OCI-LY7 (cell line): ENCODE results near the gene LPP. TPM values are rescaled to one million over a fixed set of nuclear protein-coding genes. Genes with fewer than 3 reads are reported as not detected.

ENCODE experiments used
- BruUV-seq: library from RNA; stranded (reverse); fragments of 400-500 nt; replicated peaks from 2 replicates; lab custom pipeline; 2021; lab: Mats Ljungman, UMichigan
- CTCF ChIA-PET: fragments of 300-600 bp; sonication (Branson Sonifier 250); formaldehyde crosslinking; loops from one replicate; lab custom pipeline; 2022; ENCODE audit warnings: antibody characterized with exemption; ENCODE audit not compliant: unreplicated experiment; lab: Charles Lee
- POLR2A ChIA-PET: fragments of 300-600 bp; sonication (Branson Sonifier 250); formaldehyde crosslinking; loops from one replicate; lab custom pipeline; 2022; ENCODE audit warnings: antibody characterized with exemption; lab: Charles Lee
- DNase-seq: peaks from one replicate; pipeline ENCODE4 v3.0.0-alpha.2; 2015; ENCODE audit warnings: low spot score
- H2AFZ ChIP-seq: fragments of 200-600 bp; sonication (generic), shearing (Covaris generic); 2 replicates; pipeline ENCODE4 v1.6.1; 2014; ENCODE audit warnings: mild to moderate bottlenecking, antibody characterized with exemption, low read length, moderate library complexity
- H3K27ac ChIP-seq: fragments of 200-600 bp; sonication (generic); 2 replicates; pipeline ENCODE4 v1.5.1; 2014; ENCODE audit warnings: mixed run types, low read depth, mild to moderate bottlenecking, moderate library complexity, low read length, inconsistent platforms; ENCODE audit not compliant: poor library complexity, severe bottlenecking
- H3K36me3 ChIP-seq: fragments of 200-600 bp; sonication (generic); 2 replicates; pipeline ENCODE4 v1.6.1; 2014; ENCODE audit warnings: mild to moderate bottlenecking, antibody characterized with exemption, low read length, moderate library complexity, mixed read lengths; ENCODE audit not compliant: insufficient read depth
- H3K4me1 ChIP-seq: fragments of 200-600 bp; sonication (generic); 2 replicates; pipeline ENCODE4 v1.5.1; 2014; ENCODE audit warnings: mild to moderate bottlenecking, low read length; ENCODE audit not compliant: insufficient read depth, poor library complexity, severe bottlenecking
- H3K4me2 ChIP-seq: fragments of 200-600 bp; sonication (generic); 2 replicates; pipeline ENCODE4 v1.6.1; 2014; ENCODE audit warnings: mild to moderate bottlenecking, low read length
- H3K4me3 ChIP-seq: fragments of 200-600 bp; sonication (generic); 2 replicates; pipeline ENCODE4 v1.5.1; 2014; ENCODE audit warnings: mild to moderate bottlenecking, low read depth, low read length; ENCODE audit not compliant: poor library complexity, severe bottlenecking
- H3K79me2 ChIP-seq: fragments of 200-600 bp; sonication (generic); 2 replicates; pipeline ENCODE4 v1.6.1; 2016; ENCODE audit warnings: low read depth, mild to moderate bottlenecking, low read length, moderate library complexity, mixed read lengths; ENCODE audit not compliant: insufficient read depth
- H3K9me2 ChIP-seq: fragments of 200-600 bp; sonication (generic); 2 replicates; pipeline ENCODE4 v1.6.1; 2016; ENCODE audit warnings: mild to moderate bottlenecking, low read length, mixed read lengths; ENCODE audit not compliant: insufficient read depth
- H3K9me3 ChIP-seq: fragments of 200-600 bp; sonication (generic); 2 replicates; pipeline ENCODE4 v1.6.1; 2014; ENCODE audit warnings: mild to moderate bottlenecking, mixed run types, low read length, mixed read lengths
- H4K20me1 ChIP-seq: fragments of 200-600 bp; sonication (generic); 2 replicates; pipeline ENCODE4 v1.6.1; 2014; ENCODE audit warnings: mild to moderate bottlenecking, antibody characterized with exemption, low read length, moderate library complexity, mixed read lengths; ENCODE audit not compliant: insufficient read depth
- EZH2phosphoT487 ChIP-seq: fragments of 200-600 bp; sonication (generic); IDR thresholded peaks from 2 replicates; pipeline ENCODE4 v1.6.1; 2018; ENCODE audit warnings: low read depth, borderline replicate concordance, mild to moderate bottlenecking, mixed run types, antibody characterized with exemption, low read length, moderate library complexity, mixed read lengths
- intact Hi-C: fragments of 100-400 bp; cut with micrococcal nuclease; formaldehyde crosslinking; loops from one replicate; pipeline ENCODE4 v1.10.0; 2022; ENCODE audit not compliant: unreplicated experiment
- total RNA-seq, 2 experiments: library from RNA; depleted of rRNA in 1 of 2; stranded (reverse); fragments of >200 nt in 1 of 2; shearing (Covaris generic) in 1 of 2; gene quantifications; 2 replicates each; pipeline ENCODE4 v1.2.3, GENCODE V29; 2014 to 2022
- TF ChIP-seq, protein P1 (sequence below): fragments of 200-600 bp; sonication (generic); conservative IDR thresholded peaks from 2 replicates; pipeline ENCODE4 v1.5.1; 2014; ENCODE audit warnings: mild to moderate bottlenecking, antibody characterized with exemption, low read length, moderate library complexity, mixed read lengths

LPP gene
- total RNA-seq, 2 experiments from 2014 or later, result 10.9 to 119 TPM

DNA sequence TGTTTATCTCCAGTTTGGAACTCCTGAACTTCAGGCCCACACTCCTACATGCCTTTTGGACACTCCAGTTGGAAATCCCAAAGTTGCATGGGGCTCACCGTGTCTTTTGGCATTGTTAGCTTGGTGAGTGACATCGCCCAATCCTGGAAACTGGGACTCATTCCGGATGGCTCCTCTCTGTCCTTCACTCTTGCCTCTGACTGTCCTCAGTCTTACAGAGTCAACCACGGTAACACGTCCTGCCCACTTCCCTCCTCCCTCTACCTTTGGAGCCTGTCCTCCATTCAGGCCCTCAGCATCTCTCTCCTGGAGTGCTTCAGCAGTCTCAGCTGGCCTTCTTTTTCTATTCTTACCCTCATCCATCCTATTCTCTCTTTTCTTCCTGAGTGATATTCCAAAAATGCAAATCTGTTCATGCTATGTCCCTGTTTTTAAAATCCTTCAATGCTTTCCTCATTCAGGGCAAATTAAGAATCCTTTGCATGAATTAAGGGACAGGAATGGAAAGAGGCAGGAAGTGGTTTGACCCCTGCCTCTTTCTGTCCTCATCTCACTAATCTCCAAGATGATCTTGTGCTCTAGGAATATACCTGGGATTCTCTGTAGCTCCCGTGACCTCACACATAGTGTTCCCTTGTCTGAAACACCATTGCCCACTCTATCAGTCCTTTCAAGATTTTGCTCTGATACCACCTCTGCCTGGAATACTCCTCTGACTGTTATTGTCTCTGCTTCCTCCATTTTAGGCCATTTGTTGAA, 42.5 kb downstream of the LPP start:
- CTCF ChIA-PET, result no interaction called here

DNA sequence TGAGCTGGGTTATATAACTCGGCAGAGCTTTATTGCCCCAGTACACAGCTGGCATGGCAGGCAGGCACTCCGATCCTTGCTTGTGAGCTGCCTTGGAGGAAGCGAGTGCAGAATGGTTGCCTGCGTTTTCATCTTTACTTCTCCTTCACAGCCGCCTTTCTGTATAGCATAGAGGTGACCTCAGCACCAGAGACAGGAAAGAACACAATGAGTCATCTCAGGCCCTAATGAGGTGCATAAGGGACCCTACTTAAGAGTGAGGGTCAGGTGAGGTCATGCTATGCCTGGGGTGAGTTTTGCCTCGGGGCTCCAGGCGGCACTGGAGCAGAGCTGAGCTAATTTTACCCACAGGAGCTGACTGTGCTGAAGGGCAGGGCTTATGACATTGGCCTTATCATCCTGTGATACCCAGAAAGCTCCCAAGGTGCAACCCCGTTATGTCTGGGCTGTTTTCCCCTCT, 43.5 kb downstream of the LPP start:
- TF ChIP-seq, protein P1, sequence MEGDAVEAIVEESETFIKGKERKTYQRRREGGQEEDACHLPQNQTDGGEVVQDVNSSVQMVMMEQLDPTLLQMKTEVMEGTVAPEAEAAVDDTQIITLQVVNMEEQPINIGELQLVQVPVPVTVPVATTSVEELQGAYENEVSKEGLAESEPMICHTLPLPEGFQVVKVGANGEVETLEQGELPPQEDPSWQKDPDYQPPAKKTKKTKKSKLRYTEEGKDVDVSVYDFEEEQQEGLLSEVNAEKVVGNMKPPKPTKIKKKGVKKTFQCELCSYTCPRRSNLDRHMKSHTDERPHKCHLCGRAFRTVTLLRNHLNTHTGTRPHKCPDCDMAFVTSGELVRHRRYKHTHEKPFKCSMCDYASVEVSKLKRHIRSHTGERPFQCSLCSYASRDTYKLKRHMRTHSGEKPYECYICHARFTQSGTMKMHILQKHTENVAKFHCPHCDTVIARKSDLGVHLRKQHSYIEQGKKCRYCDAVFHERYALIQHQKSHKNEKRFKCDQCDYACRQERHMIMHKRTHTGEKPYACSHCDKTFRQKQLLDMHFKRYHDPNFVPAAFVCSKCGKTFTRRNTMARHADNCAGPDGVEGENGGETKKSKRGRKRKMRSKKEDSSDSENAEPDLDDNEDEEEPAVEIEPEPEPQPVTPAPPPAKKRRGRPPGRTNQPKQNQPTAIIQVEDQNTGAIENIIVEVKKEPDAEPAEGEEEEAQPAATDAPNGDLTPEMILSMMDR, result no peak
- no peak for TF ChIP-seq EZH2phosphoT487
- H3K9me3 ChIP-seq, result no peaks in the 10 kb centered on the region
- no TSS peak for BruUV-seq
- H3K79me2 ChIP-seq, result no peaks in the 10 kb centered on the region
- no peak overlapping the region for H2AFZ ChIP-seq
- no peaks in the 10 kb centered on the region for H4K20me1 ChIP-seq
- intact Hi-C loops, result no loop called here
- ChIA-PET POLR2A (interaction anchor here (0.5 to 2.1 kb wide), 10 partner anchors 10 to 218 kb away, joined by 3 to 6 read pairs (median 3); no protein-coding TSS in a partner anchor), CTCF (no interaction called here)
- no peak overlapping the region for H3K4me3 ChIP-seq
- no peaks in the 10 kb centered on the region for H3K4me1 ChIP-seq
- no peaks in the 10 kb centered on the region for H3K36me3 ChIP-seq
- H3K27ac ChIP-seq, result no peak overlapping the region
- DNase-seq, result no peak
- H3K4me2 ChIP-seq, result no peak overlapping the region
- H3K9me2 ChIP-seq, result no peaks in the 10 kb centered on the region

More for the DNA sequence above, 42.5 kb downstream of the LPP start:
- no peak overlapping the region for H3K4me2 ChIP-seq
- H3K79me2 ChIP-seq, result no peaks in the 10 kb centered on the region
- POLR2A ChIA-PET, result interaction anchor here (0.7 to 1.2 kb wide), 2 partner anchors 12 to 76 kb away, joined by 3 read pairs; no protein-coding TSS in a partner anchor
- no peak overlapping the region for H3K27ac ChIP-seq
- H3K9me2 ChIP-seq, result no peaks in the 10 kb centered on the region
- no peak overlapping the region for H3K4me3 ChIP-seq
- no peaks in the 10 kb centered on the region for H3K36me3 ChIP-seq
- no peak overlapping the region for H2AFZ ChIP-seq
- no peaks in the 10 kb centered on the region for H3K4me1 ChIP-seq
- no peaks in the 10 kb centered on the region for H4K20me1 ChIP-seq
- no peaks in the 10 kb centered on the region for H3K9me3 ChIP-seq
- intact Hi-C loops, result no loop called here
- BruUV-seq, result no TSS peak
- no peak for DNase-seq
- TF ChIP-seq, protein P1, result no peak
- no peak for TF ChIP-seq EZH2phosphoT487

DNA sequence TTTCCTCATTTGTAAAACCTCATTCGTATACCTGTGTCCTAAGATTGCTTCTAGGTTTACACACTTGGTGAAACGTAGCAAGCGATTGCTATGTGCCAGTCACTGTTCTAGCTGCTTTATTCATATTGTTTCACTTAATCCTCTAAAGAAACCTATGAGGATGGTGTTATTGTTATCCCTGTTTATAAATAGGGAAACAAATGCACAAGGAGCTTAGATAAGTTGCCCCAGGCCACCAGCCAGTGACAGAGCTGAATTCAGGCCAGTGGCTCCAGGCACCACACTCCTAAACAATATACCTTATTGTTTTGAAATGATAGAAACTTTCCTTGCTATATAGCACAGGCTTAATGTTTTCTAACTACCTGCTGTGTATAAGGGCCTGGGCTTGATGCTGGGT, 44.0 kb downstream of the LPP start:
- H3K9me2 ChIP-seq, result no peaks in the 10 kb centered on the region
- no peak for DNase-seq
- H3K36me3 ChIP-seq, result no peaks in the 10 kb centered on the region
- BruUV-seq, result no TSS peak
- H4K20me1 ChIP-seq, result no peaks in the 10 kb centered on the region
- ChIA-PET CTCF (no interaction called here), POLR2A (interaction anchor here (0.5 to 2.1 kb wide), 10 partner anchors 9 to 219 kb away, joined by 3 to 6 read pairs (median 3); no protein-coding TSS in a partner anchor)
- H3K27ac ChIP-seq, result no peak overlapping the region
- no peak overlapping the region for H2AFZ ChIP-seq
- no peak overlapping the region for H3K4me3 ChIP-seq
- H3K79me2 ChIP-seq, result no peaks in the 10 kb centered on the region
- no peak for TF ChIP-seq EZH2phosphoT487
- TF ChIP-seq, protein P1, result no peak
- no peaks in the 10 kb centered on the region for H3K9me3 ChIP-seq
- no peaks in the 10 kb centered on the region for H3K4me1 ChIP-seq
- H3K4me2 ChIP-seq, result no peak overlapping the region
- intact Hi-C loops, result no loop called here
